ENCODE data around the gene POU2F1. TPM values are rescaled to one million over a fixed set of nuclear protein-coding genes. Genes with fewer than 3 reads are reported as not detected.
"Not testable (repeated sequence)": the region's sequence is repeated elsewhere in the genome, so short reads cannot be mapped to it uniquely, and the experiment has no call there.

The POU2F1 gene
- total RNA-seq, 1 experiment from 2014 or later: 11.6 TPM

DNA sequence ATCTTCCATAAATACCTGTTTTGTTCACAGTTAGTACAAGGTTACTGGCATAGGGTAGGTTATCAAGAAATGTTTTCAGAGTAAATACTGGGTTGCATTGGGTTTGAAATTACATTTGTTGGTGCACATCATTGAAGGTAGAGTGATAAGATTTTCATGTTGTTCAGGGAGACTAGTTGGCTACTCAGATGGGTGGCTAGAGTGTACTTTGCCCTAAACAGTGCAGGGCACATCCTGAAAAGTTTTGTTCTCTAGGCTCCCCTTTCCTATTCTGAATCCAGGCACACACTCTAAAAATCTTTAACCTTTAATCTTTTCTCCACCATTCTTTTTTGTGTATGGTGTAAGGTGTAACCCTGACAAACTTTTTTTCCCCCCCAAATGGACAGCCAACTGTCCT, 18.0 kb downstream of the POU2F1 start:
- Mint-ChIP-seq H3K4me1 (ENCODE audit: insufficient read depth, unreplicated experiment) (peaks cover 9% of the 10 kb centered on the region), H3K27ac (ENCODE audit: low read depth, unreplicated experiment) (no peak overlapping the region), H3K27me3 (ENCODE audit: insufficient read depth, unreplicated experiment) (no peaks in the 10 kb centered on the region), H3K4me3 (ENCODE audit: unreplicated experiment) (no peak overlapping the region), H3K36me3 (ENCODE audit: insufficient read depth, unreplicated experiment) (no peaks in the 10 kb centered on the region), H3K9me3 (ENCODE audit: unreplicated experiment) (peaks cover 2% of the 10 kb centered on the region)
- TF ChIP-seq, protein P1, sequence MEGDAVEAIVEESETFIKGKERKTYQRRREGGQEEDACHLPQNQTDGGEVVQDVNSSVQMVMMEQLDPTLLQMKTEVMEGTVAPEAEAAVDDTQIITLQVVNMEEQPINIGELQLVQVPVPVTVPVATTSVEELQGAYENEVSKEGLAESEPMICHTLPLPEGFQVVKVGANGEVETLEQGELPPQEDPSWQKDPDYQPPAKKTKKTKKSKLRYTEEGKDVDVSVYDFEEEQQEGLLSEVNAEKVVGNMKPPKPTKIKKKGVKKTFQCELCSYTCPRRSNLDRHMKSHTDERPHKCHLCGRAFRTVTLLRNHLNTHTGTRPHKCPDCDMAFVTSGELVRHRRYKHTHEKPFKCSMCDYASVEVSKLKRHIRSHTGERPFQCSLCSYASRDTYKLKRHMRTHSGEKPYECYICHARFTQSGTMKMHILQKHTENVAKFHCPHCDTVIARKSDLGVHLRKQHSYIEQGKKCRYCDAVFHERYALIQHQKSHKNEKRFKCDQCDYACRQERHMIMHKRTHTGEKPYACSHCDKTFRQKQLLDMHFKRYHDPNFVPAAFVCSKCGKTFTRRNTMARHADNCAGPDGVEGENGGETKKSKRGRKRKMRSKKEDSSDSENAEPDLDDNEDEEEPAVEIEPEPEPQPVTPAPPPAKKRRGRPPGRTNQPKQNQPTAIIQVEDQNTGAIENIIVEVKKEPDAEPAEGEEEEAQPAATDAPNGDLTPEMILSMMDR (IDR thresholded peaks at IDR 0.05; ENCODE audit: unreplicated experiment): no peak
- no TSS peak for BruUV-seq (replicated peaks)
- intact Hi-C loops (cut with micrococcal nuclease): no loop called here
- no peak for DNase-seq (ENCODE audit: unreplicated experiment)
- ChIA-PET CTCF (no interaction called here), POLR2A (no interaction called here)

DNA sequence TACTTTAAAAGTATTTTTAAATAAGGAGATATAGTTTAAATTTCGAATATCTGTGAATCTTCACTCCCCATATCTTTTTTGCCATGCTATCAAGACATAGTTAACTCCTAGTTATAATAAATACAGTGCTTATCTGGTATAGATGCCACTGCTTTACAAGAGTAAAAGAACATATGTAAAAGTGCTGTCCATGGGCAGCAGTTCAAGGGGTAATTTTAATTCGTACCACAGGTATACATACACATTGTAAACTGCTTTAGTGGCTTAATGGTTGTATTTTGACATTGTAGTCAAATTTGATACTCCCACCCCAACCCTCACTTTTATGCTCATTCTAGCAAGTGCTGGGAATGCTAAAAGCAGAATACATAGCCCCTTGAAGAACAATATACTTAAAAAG, 18.6 kb downstream of the POU2F1 start:
- H3K27ac Mint-ChIP-seq (ENCODE audit: low read depth, unreplicated experiment): no peak overlapping the region
- no peaks in the 10 kb centered on the region for H3K36me3 Mint-ChIP-seq (ENCODE audit: insufficient read depth, unreplicated experiment)
- peaks cover 7% of the 10 kb centered on the region for H3K9me3 Mint-ChIP-seq (ENCODE audit: unreplicated experiment)
- H3K4me3 Mint-ChIP-seq (ENCODE audit: unreplicated experiment): no peak overlapping the region
- CTCF ChIA-PET: interaction anchor here (0.9 to 1.1 kb wide), 3 partner anchors 26 to 294 kb away, joined by 3 to 4 read pairs (median 3); no protein-coding TSS in a partner anchor
- no peak for DNase-seq (ENCODE audit: unreplicated experiment)
- intact Hi-C loops (cut with micrococcal nuclease): no loop called here
- H3K4me1 Mint-ChIP-seq (ENCODE audit: insufficient read depth, unreplicated experiment): peaks cover 9% of the 10 kb centered on the region
- TF ChIP-seq, protein P1 (IDR thresholded peaks at IDR 0.05; ENCODE audit: unreplicated experiment): no peak
- BruUV-seq (replicated peaks): no TSS peak
- POLR2A ChIA-PET: interaction anchor here (1.3 kb wide), 1 partner anchor 8 kb away, joined by 3 read pairs; no protein-coding TSS in a partner anchor
- no peaks in the 10 kb centered on the region for H3K27me3 Mint-ChIP-seq (ENCODE audit: insufficient read depth, unreplicated experiment)

DNA sequence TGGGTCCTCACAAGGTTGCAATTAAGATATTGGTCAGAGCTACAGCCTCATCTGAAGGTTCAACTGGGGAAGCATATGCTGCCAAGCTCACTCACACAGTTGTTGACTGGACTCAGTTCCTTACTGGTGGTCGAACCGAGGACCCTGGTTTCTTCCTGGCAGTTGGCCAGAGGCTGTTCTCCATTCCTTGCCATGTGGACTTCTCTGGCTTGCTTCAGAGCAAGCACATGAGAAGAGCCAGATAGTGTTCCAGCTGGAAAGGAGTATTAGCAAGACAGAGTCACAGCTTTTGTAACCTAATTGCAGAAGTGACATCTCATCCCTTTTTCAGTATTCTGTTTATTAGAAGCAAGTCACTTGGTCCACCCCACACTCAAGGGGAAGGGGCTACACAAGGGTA, 23.6 kb downstream of the POU2F1 start:
- CTCF ChIA-PET: interaction anchor here (0.5 to 2.1 kb wide), 8 partner anchors 11 to 311 kb away, joined by 3 to 10 read pairs (median 4); no protein-coding TSS in a partner anchor
- DNase-seq (ENCODE audit: unreplicated experiment): no peak
- Mint-ChIP-seq H3K27ac (ENCODE audit: low read depth, unreplicated experiment) (no peak overlapping the region), H3K4me1 (ENCODE audit: insufficient read depth, unreplicated experiment) (peaks cover 11% of the 10 kb centered on the region), H3K9me3 (ENCODE audit: unreplicated experiment) (peaks cover 8% of the 10 kb centered on the region), H3K4me3 (ENCODE audit: unreplicated experiment) (no peak overlapping the region), H3K36me3 (ENCODE audit: insufficient read depth, unreplicated experiment) (no peaks in the 10 kb centered on the region), H3K27me3 (ENCODE audit: insufficient read depth, unreplicated experiment) (no peaks in the 10 kb centered on the region)
- TF ChIP-seq, protein P1 (IDR thresholded peaks at IDR 0.05; ENCODE audit: unreplicated experiment): no peak
- intact Hi-C loops (cut with micrococcal nuclease): no loop called here
- POLR2A ChIA-PET: interaction anchor here (1.0 to 1.8 kb wide), 2 partner anchors 25 to 61 kb away, joined by 3 to 6 read pairs; no protein-coding TSS in a partner anchor
- BruUV-seq (replicated peaks): no TSS peak

DNA sequence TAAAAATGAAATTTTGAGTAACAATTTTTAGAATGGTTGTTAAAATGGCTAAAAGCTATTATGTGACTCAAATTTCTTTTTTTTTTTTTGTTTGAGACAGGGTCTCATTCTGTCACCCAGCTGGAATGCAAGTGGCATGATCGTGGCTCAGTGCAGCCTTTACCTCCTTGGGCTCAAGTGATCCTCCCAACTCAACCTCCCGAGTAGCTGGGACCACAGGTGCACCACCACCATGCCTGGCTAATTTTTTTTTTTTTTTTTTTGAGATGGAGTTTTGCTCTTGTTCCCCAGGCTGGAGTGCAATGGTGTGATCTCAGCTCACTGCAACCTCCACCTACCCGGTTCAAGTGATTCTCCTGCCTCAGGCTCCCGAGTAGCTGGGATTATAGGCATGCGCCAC, 24.5 kb downstream of the POU2F1 start:
- intact Hi-C loops (cut with micrococcal nuclease): not testable (repeated sequence)

More for the DNA sequence above, 24.5 kb downstream of the POU2F1 start:
- peaks cover 15% of the 10 kb centered on the region for H3K4me1 Mint-ChIP-seq (ENCODE audit: insufficient read depth, unreplicated experiment)
- H3K36me3 Mint-ChIP-seq (ENCODE audit: insufficient read depth, unreplicated experiment); H3K9me3 Mint-ChIP-seq (ENCODE audit: unreplicated experiment); BruUV-seq (replicated peaks); H3K27me3 Mint-ChIP-seq (ENCODE audit: insufficient read depth, unreplicated experiment); H3K4me3 Mint-ChIP-seq (ENCODE audit: unreplicated experiment); H3K27ac Mint-ChIP-seq (ENCODE audit: low read depth, unreplicated experiment); DNase-seq (ENCODE audit: unreplicated experiment): not testable (repeated sequence)
- CTCF ChIA-PET: interaction anchor here (0.6 to 2.1 kb wide), 10 partner anchors 12 to 1098 kb away, joined by 3 to 10 read pairs (median 4); no protein-coding TSS in a partner anchor
- POLR2A ChIA-PET: interaction anchor here (0.9 to 2.6 kb wide), 5 partner anchors 13 to 26 kb away, joined by 3 to 7 read pairs (median 6); no protein-coding TSS in a partner anchor
